ENCODE data around the gene ZNF579.
A peak's percentile ranks its signal among the peaks of the same experiment; 100 is the strongest.
"Not testable (repeated sequence)": the region's sequence is repeated elsewhere in the genome, so short reads cannot be mapped to it uniquely, and the experiment has no call there.

The ZNF579 gene

GRCh38 chr19:55582284-55582683, 1.6 kb upstream of the ZNF579 start:
- not testable (repeated sequence) for H2AFZ ChIP-seq (ENCODE audit: low read length)

GRCh38 chr19:55581823-55582223, 1.2 kb upstream of the ZNF579 start:
- Histone ChIP-seq H2AFZ (ENCODE audit: low read length) (no peak overlapping the region), H3K9ac (ENCODE audit: low read length) (no peak overlapping the region), H3K36me3 (replicated peaks; ENCODE audit: insufficient read depth, low read length) (no peaks in the 10 kb centered on the region), H3K4me2 (ENCODE audit: low read depth, low read length) (no peak overlapping the region), H3K9me2 (replicated peaks; ENCODE audit: insufficient read depth, low read length) (no peaks in the 10 kb centered on the region), H3K27ac (ENCODE audit: low read length) (no peak overlapping the region), H3K79me2 (ENCODE audit: low read length) (no peaks in the 10 kb centered on the region), H3K9me3 (replicated peaks; ENCODE audit: insufficient read depth, low read length) (no peaks in the 10 kb centered on the region), H3F3A (ENCODE audit: insufficient read depth, low read length) (no peaks in the 10 kb centered on the region), H3K4me1 (ENCODE audit: low read length) (no peaks in the 10 kb centered on the region), H4K20me1 (ENCODE audit: insufficient read depth, low read length) (no peaks in the 10 kb centered on the region), H3K27me3 (replicated peaks; ENCODE audit: insufficient read depth, low read length) (peaks cover 63% of the 10 kb centered on the region), H3K4me3 (ENCODE audit: low read length) (no peak overlapping the region)
- DNase-seq: no peak
- TF ChIP-seq EZH2phosphoT487 (IDR thresholded peaks at IDR 0.05; ENCODE audit: low read length) (no peak), CTCF (IDR thresholded peaks at IDR 0.05; ENCODE audit: low read length) (no peak), EZH2 (optimal IDR thresholded peaks at IDR 0.05; ENCODE audit: low read depth, low read length) (no peak)

More at GRCh38 chr19:55582284-55582683, 1.6 kb upstream of the ZNF579 start:
- H4K20me1 ChIP-seq (ENCODE audit: insufficient read depth, low read length); DNase-seq; H3F3A ChIP-seq (ENCODE audit: insufficient read depth, low read length); H3K9ac ChIP-seq (ENCODE audit: low read length); H3K27ac ChIP-seq (ENCODE audit: low read length); H3K4me1 ChIP-seq (ENCODE audit: low read length); H3K9me2 ChIP-seq (replicated peaks; ENCODE audit: insufficient read depth, low read length); H3K4me2 ChIP-seq (ENCODE audit: low read depth, low read length); H3K36me3 ChIP-seq (replicated peaks; ENCODE audit: insufficient read depth, low read length); H3K79me2 ChIP-seq (ENCODE audit: low read length); H3K4me3 ChIP-seq (ENCODE audit: low read length); H3K9me3 ChIP-seq (replicated peaks; ENCODE audit: insufficient read depth, low read length): not testable (repeated sequence)
- H3K27me3 ChIP-seq (replicated peaks; ENCODE audit: insufficient read depth, low read length): peaks cover 63% of the 10 kb centered on the region

- Histone ChIP-seq H4K20me1 (ENCODE audit: insufficient read depth, low read length) (no peaks in the 10 kb centered on the region), H3K9me3 (replicated peaks; ENCODE audit: insufficient read depth, low read length) (no peaks in the 10 kb centered on the region), H3F3A (ENCODE audit: insufficient read depth, low read length) (no peaks in the 10 kb centered on the region), H3K9ac (ENCODE audit: low read length) (no peak overlapping the region), H3K4me2 (ENCODE audit: low read depth, low read length) (no peak overlapping the region; the same call in 1 of the 2 replicates), H3K36me3 (replicated peaks; ENCODE audit: insufficient read depth, low read length) (no peaks in the 10 kb centered on the region), H2AFZ (ENCODE audit: low read length) (0 out of 2 replicates have a peak overlapping the region, but pooled peaks have one; percentile 48), H3K27ac (ENCODE audit: low read length) (no peak overlapping the region), H3K4me1 (ENCODE audit: low read length) (no peaks in the 10 kb centered on the region), H3K27me3 (replicated peaks; ENCODE audit: insufficient read depth, low read length) (peaks cover 61% of the 10 kb centered on the region), H3K79me2 (ENCODE audit: low read length) (no peaks in the 10 kb centered on the region), H3K4me3 (ENCODE audit: low read length) (peak overlapping the region; percentile 17; the same call in 1 of the 2 replicates), H3K9me2 (replicated peaks; ENCODE audit: insufficient read depth, low read length) (no peaks in the 10 kb centered on the region)
- no peak for TF ChIP-seq CTCF (IDR thresholded peaks at IDR 0.05; ENCODE audit: low read length)
- no peak for TF ChIP-seq EZH2 (optimal IDR thresholded peaks at IDR 0.05; ENCODE audit: low read depth, low read length)
- no peak for TF ChIP-seq EZH2phosphoT487 (IDR thresholded peaks at IDR 0.05; ENCODE audit: low read length)
- no peak for DNase-seq
Measured at GRCh38 chr19:55581145-55581822, 636 bp upstream of the ZNF579 start.

Measured in MM.1S (cell line).